Activated naive CD4-positive, alpha-beta T cell treated with anti-CD3 and anti-CD28 coated beads, Interleukin-2, amount 10 ng/mL, durations not matched to agents 7 days and 5 days (primary cell): ENCODE data around the gene MRPL55.

Source experiments
- CTCF ChIA-PET: fragments of 350-600 bp; sonication (Branson Sonifier 250); formaldehyde crosslinking; loops from one replicate; lab custom pipeline; 2021; ENCODE audit warnings: antibody characterized with exemption; lab: Charles Lee
- DNase-seq: peaks from one replicate; pipeline ENCODE4 v3.0.0-alpha.2; 2020
- H3K27ac Mint-ChIP-seq: one replicate; pipeline ENCODE4 v1.8.0; 2021; ENCODE audit warnings: mild to moderate bottlenecking, moderate library complexity, mixed read lengths
- H3K27me3 Mint-ChIP-seq: one replicate; pipeline ENCODE4 v1.8.0; 2021; ENCODE audit warnings: mild to moderate bottlenecking, mixed read lengths
- H3K36me3 Mint-ChIP-seq: one replicate; pipeline ENCODE4 v1.8.0; 2021; ENCODE audit warnings: mixed read lengths
- H3K4me1 Mint-ChIP-seq: one replicate; pipeline ENCODE4 v1.8.0; 2021; ENCODE audit warnings: mixed read lengths
- H3K4me3 Mint-ChIP-seq: one replicate; pipeline ENCODE4 v1.8.0; 2021; ENCODE audit warnings: mild to moderate bottlenecking, moderate library complexity, mixed read lengths
- H3K9me3 Mint-ChIP-seq: one replicate; pipeline ENCODE4 v1.8.0; 2021; ENCODE audit warnings: mixed read lengths

MRPL55 gene

GRCh38 chr1:228085287-228085951, 23.7 kb downstream of the MRPL55 start:
- no peaks in the 10 kb centered on the region for H3K27me3 Mint-ChIP-seq
- no peaks in the 10 kb centered on the region for H3K9me3 Mint-ChIP-seq
- CTCF ChIA-PET: no interaction called here
- peaks cover 53% of the 10 kb centered on the region for H3K36me3 Mint-ChIP-seq
- peaks cover 70% of the 10 kb centered on the region for H3K4me1 Mint-ChIP-seq
- H3K4me3 Mint-ChIP-seq: peak overlapping the region; percentile 93
- peak overlapping the region; percentile 96 for H3K27ac Mint-ChIP-seq
- no peak for DNase-seq

GRCh38 chr1:228084797-228085196, 24.3 kb downstream of the MRPL55 start:
- CTCF ChIA-PET: interaction anchor here (1.5 kb wide), 1 partner anchor 21 kb away, joined by 4 read pairs; no protein-coding TSS in a partner anchor
- Mint-ChIP-seq H3K36me3 (peaks cover 47% of the 10 kb centered on the region), H3K27ac (peak overlapping the region; percentile 96)

GRCh38 chr1:228084325-228084724, 24.8 kb downstream of the MRPL55 start:
- H3K9me3 Mint-ChIP-seq: no peaks in the 10 kb centered on the region
- no peaks in the 10 kb centered on the region for H3K27me3 Mint-ChIP-seq
- H3K27ac Mint-ChIP-seq: peak overlapping the region; percentile 96
- H3K36me3 Mint-ChIP-seq: peaks cover 46% of the 10 kb centered on the region
- CTCF ChIA-PET: interaction anchor here (0.6 to 1.5 kb wide), 2 partner anchors 21 to 697 kb away, joined by 3 to 4 read pairs; no protein-coding TSS in a partner anchor
- peak overlapping the region; percentile 93 for H3K4me3 Mint-ChIP-seq
- no peak for DNase-seq
- H3K4me1 Mint-ChIP-seq: peaks cover 61% of the 10 kb centered on the region

More at GRCh38 chr1:228084797-228085196, 24.3 kb downstream of the MRPL55 start:
- peaks cover 64% of the 10 kb centered on the region for H3K4me1 Mint-ChIP-seq
- H3K27me3 Mint-ChIP-seq: no peaks in the 10 kb centered on the region
- no peaks in the 10 kb centered on the region for H3K9me3 Mint-ChIP-seq
- no peak for DNase-seq
- H3K4me3 Mint-ChIP-seq: peak overlapping the region; percentile 93

GRCh38 chr1:228083871-228084278, 25.2 kb downstream of the MRPL55 start:
- Mint-ChIP-seq H3K4me3 (peak overlapping the region; percentile 93), H3K27ac (peak overlapping the region; percentile 96), H3K36me3 (peaks cover 42% of the 10 kb centered on the region), H3K9me3 (no peaks in the 10 kb centered on the region), H3K4me1 (peaks cover 59% of the 10 kb centered on the region), H3K27me3 (no peaks in the 10 kb centered on the region)
- CTCF ChIA-PET: interaction anchor here (0.6 to 1.5 kb wide), 2 partner anchors 22 to 697 kb away, joined by 3 to 4 read pairs; no protein-coding TSS in a partner anchor
- DNase-seq: no peak

- CTCF ChIA-PET: interaction anchor here (1.0 to 1.5 kb wide), 2 partner anchors 22 to 320 kb away, joined by 3 to 4 read pairs; no protein-coding TSS in a partner anchor
- Mint-ChIP-seq H3K27me3 (no peaks in the 10 kb centered on the region), H3K27ac (peak overlapping the region; percentile 96), H3K9me3 (no peaks in the 10 kb centered on the region), H3K36me3 (peaks cover 35% of the 10 kb centered on the region), H3K4me3 (peak overlapping the region; percentile 93), H3K4me1 (peaks cover 54% of the 10 kb centered on the region)
- peak; percentile 68 for DNase-seq
Measured at GRCh38 chr1:228082918-228083870, 25.9 kb downstream of the MRPL55 start.

- CTCF ChIA-PET: interaction anchor here (1.0 kb wide), 1 partner anchor 319 kb away, joined by 3 read pairs; no protein-coding TSS in a partner anchor
- Mint-ChIP-seq H3K36me3 (peaks cover 28% of the 10 kb centered on the region), H3K4me1 (peaks cover 46% of the 10 kb centered on the region), H3K27ac (peak within 1 kb of the TSS; percentile 96), H3K9me3 (no peaks in the 10 kb centered on the region), H3K4me3 (peak within 1 kb of the TSS; percentile 93), H3K27me3 (no peaks in the 10 kb centered on the region)
- peak; percentile 91 for DNase-seq
Measured at GRCh38 chr1:228082214-228082917, 26.7 kb downstream of the MRPL55 start, which contains the start of gene ARF1. ARF1 (plus strand) TSS chr1:228082708; CDS start chr1:228097115, 14,407 bp downstream.

- CTCF ChIA-PET: interaction anchor here (1.0 kb wide), 1 partner anchor 318 kb away, joined by 3 read pairs; no protein-coding TSS in a partner anchor
- peak; percentile 58 for DNase-seq
- peaks cover 25% of the 10 kb centered on the region for H3K36me3 Mint-ChIP-seq
- no peaks in the 10 kb centered on the region for H3K9me3 Mint-ChIP-seq
- H3K4me3 Mint-ChIP-seq: peak overlapping the region; percentile 85
- H3K27ac Mint-ChIP-seq: peak overlapping the region; percentile 90
- H3K27me3 Mint-ChIP-seq: no peaks in the 10 kb centered on the region
- H3K4me1 Mint-ChIP-seq: peaks cover 40% of the 10 kb centered on the region
Measured at GRCh38 chr1:228081578-228082213, 27.4 kb downstream of the MRPL55 start.

GRCh38 chr1:228081144-228081543, 28.0 kb downstream of the MRPL55 start:
- Mint-ChIP-seq H3K9me3 (no peaks in the 10 kb centered on the region), H3K36me3 (peaks cover 23% of the 10 kb centered on the region), H3K4me1 (peaks cover 36% of the 10 kb centered on the region), H3K27ac (peak overlapping the region; percentile 90), H3K4me3 (peak overlapping the region; percentile 85), H3K27me3 (no peaks in the 10 kb centered on the region)
- CTCF ChIA-PET: no interaction called here
- DNase-seq: no peak

- no peak overlapping the region for H3K27ac Mint-ChIP-seq
- H3K4me3 Mint-ChIP-seq: peak overlapping the region; percentile 36
- H3K9me3 Mint-ChIP-seq: no peaks in the 10 kb centered on the region
- DNase-seq: no peak
- CTCF ChIA-PET: no interaction called here
- no peaks in the 10 kb centered on the region for H3K27me3 Mint-ChIP-seq
- peaks cover 16% of the 10 kb centered on the region for H3K36me3 Mint-ChIP-seq
- peaks cover 22% of the 10 kb centered on the region for H3K4me1 Mint-ChIP-seq
Measured at GRCh38 chr1:228079601-228080263, 29.4 kb downstream of the MRPL55 start.

GRCh38 chr1:228079013-228079412, 30.1 kb downstream of the MRPL55 start:
- peaks cover 10% of the 10 kb centered on the region for H3K36me3 Mint-ChIP-seq

GRCh38 chr1:228077565-228078330, 31.4 kb downstream of the MRPL55 start:
- CTCF ChIA-PET: interaction anchor here (1.3 kb wide), 1 partner anchor 78 kb away, joined by 3 read pairs; no protein-coding TSS in a partner anchor
- Mint-ChIP-seq H3K4me3 (no peak overlapping the region), H3K9me3 (no peaks in the 10 kb centered on the region), H3K36me3 (peaks cover 2% of the 10 kb centered on the region), H3K27me3 (no peaks in the 10 kb centered on the region), H3K27ac (no peak overlapping the region), H3K4me1 (peaks cover 11% of the 10 kb centered on the region)
- DNase-seq: peak; percentile 9

More at GRCh38 chr1:228079013-228079412, 30.1 kb downstream of the MRPL55 start:
- DNase-seq: peak; percentile 14
- no peaks in the 10 kb centered on the region for H3K27me3 Mint-ChIP-seq
- CTCF ChIA-PET: no interaction called here
- H3K27ac Mint-ChIP-seq: no peak overlapping the region
- peaks cover 15% of the 10 kb centered on the region for H3K4me1 Mint-ChIP-seq
- H3K4me3 Mint-ChIP-seq: no peak overlapping the region
- H3K9me3 Mint-ChIP-seq: no peaks in the 10 kb centered on the region

GRCh38 chr1:228076796-228077430, 32.2 kb downstream of the MRPL55 start:
- CTCF ChIA-PET: interaction anchor here (1.3 kb wide), 1 partner anchor 77 kb away, joined by 3 read pairs; no protein-coding TSS in a partner anchor
- H3K27me3 Mint-ChIP-seq: no peaks in the 10 kb centered on the region
- H3K4me3 Mint-ChIP-seq: no peak overlapping the region
- peaks cover 2% of the 10 kb centered on the region for H3K36me3 Mint-ChIP-seq
- H3K27ac Mint-ChIP-seq: no peak overlapping the region
- no peaks in the 10 kb centered on the region for H3K9me3 Mint-ChIP-seq
- no peak for DNase-seq
- peaks cover 11% of the 10 kb centered on the region for H3K4me1 Mint-ChIP-seq
